HG03439 (cell line): ENCODE measurements around the gene LRRC42.
"Not testable (repeated sequence)": the region's sequence is repeated elsewhere in the genome, so short reads cannot be mapped to it uniquely, and the experiment has no call there.

Experiments used
- ATAC-seq: cut with Tn5 transposase; IDR thresholded peaks from one replicate; pipeline ENCODE4 v1.9.1; 2021; ENCODE audit warnings: mild to moderate bottlenecking, moderate library complexity; ENCODE audit not compliant: unreplicated experiment

Gene LRRC42

GRCh38 chr1:53967409-53968124 is 21.4 kb downstream of the LRRC42 start:
- no peak for ATAC-seq

- ATAC-seq, result no peak
Observed at GRCh38 chr1:53968125-53968513, 22.0 kb downstream of the LRRC42 start.

- not testable (repeated sequence) for ATAC-seq
Observed at GRCh38 chr1:53969323-53969722, 23.2 kb downstream of the LRRC42 start.

DNA sequence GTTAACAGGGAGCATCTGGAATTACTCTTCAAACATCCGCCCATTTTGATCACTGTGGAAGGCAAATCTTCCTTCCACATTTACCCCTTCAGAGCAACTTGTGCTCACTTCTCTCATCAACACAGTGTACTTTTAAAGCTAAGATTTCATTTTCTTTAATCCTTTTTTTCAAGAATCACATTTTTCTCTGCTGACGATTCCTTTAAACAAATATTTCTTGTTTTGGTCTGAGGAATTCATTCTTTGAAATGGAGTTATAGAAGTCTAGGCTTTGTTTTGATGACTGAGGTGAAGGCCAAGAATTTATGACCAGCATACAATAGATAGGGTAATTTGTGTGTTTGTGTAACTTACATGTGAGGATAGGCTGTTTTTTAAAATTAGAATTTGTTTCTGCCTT is 25.6 kb downstream of the LRRC42 start:
- ATAC-seq, result no peak

GRCh38 chr1:53975861-53976260 is 29.7 kb downstream of the LRRC42 start:
- no peak for ATAC-seq

- no peak for ATAC-seq
Observed at GRCh38 chr1:53979712-53980450, 33.7 kb downstream of the LRRC42 start.

GRCh38 chr1:53981220-53981619 is 35.1 kb downstream of the LRRC42 start:
- ATAC-seq, result no peak

DNA sequence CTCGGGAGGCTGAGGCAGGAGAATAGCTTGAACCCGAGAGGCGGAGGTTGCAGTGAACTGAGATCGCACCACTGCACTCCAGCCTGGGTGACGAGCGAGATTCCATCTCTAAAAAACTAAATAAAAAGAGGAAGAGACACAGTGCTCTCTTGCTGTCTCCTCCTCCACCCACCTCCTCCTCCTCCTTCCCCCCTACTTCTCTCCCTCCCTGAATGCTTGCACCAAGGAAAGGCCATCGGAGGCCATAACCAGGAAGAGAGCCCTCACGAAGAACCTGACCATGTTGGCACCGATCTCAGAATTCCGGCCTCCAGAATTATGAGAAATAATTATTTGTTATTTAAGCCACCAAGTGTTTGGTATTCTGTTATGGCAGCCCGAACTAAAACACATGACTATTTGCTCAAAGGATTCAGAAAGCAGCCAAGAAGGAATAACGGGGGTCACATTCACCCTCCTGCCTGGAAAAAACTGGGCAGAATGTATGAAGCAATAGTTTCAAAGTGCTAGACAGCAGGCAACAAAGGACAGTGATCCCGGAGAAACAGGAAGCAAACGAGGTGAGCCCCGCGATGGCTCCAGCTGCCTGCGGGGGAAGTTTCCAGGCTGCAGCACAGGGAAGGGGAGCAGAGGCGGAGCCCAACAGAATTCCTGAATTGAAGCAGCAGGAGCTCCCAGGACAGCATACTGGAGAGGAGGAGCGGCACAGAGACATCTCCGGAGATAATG is 36.0 kb downstream of the LRRC42 start:
- ATAC-seq, result no peak

DNA sequence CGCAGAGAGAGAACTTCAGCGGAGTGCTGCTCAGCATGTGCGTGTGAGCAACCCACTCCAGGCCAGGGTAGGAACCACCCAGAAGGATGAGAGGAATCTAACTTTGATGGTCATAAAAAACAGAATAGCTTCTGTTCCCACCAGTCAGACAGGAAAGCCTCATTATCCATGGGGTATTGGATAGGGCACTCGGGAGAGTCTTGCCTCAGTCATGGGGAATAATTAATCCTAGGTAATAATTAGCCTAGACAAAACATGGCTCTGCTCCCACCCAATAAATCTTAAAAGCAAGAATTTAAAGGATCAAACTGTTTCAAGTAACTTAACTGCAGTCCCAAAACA is 36.6 kb downstream of the LRRC42 start:
- no peak for ATAC-seq

GRCh38 chr1:53984726-53985125 is 38.6 kb downstream of the LRRC42 start:
- ATAC-seq, result no peak

DNA sequence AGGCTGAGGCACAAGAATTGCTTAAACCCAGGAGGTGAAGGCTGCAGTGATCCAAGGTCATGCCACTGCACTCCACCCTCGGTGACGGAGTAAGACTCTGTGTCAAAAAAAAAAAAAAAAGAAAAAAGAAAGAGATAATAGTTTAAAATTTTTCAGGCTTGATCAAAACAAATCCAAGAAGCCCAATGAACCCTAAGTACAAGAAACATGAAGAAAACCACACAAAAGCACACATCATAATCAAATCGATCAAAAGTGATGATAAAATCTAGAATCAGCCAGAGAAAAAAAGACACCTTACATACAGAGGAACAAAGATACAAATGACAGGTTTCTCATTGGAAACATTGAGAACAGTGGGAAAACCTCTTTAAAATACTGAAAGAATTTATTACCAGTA is 40.3 kb downstream of the LRRC42 start:
- no peak for ATAC-seq

- no peak for ATAC-seq
Observed at GRCh38 chr1:53987880-53988279, 41.7 kb downstream of the LRRC42 start.

DNA sequence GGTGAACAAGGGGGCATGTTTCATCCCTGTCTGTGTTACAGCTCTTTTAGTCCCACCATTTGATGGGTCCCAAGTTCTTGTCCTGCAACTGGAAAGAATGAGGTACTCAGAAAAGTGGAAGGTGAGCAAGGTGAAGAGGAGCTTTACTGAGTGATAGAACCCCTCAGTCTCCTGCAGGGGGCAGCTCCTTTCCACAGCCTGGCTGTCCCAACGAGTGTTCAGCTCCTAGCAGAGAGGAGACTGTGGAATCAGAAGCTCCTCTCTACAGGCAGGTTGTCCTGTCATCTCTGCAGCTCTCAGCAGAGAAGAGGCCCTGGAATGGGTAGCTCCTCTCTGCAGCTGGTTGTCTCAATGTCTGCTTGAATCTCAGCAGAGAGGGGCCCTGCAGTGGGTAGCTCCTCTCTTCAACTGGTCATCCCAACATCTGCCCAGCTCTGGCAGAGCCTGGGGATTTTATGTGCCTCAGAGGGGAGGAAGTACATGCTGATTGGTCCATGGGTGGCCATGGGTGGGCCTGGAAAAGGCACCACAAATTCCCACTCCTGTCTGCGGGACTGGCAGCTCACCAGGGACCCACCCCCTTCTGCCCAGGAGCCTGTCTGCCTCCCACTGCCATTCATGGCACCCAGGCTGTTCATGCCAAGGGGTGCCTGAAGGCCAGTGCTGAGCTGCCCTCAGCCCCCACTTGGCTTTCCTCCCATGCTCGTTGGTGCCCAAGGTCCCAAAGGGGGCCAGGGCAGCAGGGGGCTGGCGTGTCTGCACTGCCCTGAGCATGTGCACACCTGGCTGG is 46.1 kb downstream of the LRRC42 start:
- no peak for ATAC-seq

DNA sequence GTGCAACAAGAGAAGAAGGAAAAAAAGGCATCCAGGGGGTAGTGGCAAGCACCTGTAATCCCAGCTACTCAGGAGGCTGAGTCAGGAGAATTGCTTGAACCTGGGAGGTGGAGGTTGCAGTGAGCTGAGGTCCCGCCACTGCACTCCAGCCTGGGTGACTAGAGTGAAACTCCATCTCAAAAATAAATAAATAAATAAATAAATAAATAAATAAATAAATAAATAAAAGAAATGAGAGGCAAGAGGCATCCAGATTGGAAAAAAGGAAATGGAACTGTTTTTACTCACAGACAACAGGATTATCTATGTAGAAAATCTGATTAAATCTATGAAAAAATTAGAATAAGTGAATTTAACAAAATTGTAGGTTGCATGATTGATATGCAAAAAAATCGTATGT is 48.4 kb downstream of the LRRC42 start:
- ATAC-seq, result not testable (repeated sequence)

GRCh38 chr1:53995683-53996082 is 49.5 kb downstream of the LRRC42 start:
- ATAC-seq, result no peak

- no peak for ATAC-seq
Observed at GRCh38 chr1:53998223-53998622, 52.1 kb downstream of the LRRC42 start.

- no peak for ATAC-seq
Observed at GRCh38 chr1:53999920-54000319, 53.8 kb downstream of the LRRC42 start.

DNA sequence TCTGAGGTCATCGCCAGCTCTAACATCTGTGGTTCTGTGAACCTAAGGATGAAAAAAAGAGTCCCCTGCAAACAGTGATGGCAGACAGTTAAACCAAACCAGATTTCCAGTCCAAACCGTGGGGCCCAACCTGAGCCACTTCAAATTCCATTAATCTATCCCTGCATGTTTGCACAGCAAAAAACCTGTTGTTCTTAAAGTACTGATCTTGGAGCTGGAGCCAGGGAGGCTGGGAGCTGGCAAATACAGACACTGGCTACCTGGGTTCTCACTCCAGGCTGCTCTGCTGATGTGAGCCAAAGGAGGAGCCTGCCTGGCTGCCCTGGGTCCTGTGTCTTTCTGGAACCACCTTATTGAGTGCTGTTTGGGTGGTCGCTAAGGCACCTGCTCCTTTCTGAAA is 55.4 kb downstream of the LRRC42 start:
- no peak for ATAC-seq

- ATAC-seq, result no peak
Observed at GRCh38 chr1:54002544-54003248, 56.5 kb downstream of the LRRC42 start.

GRCh38 chr1:54003249-54003646 is 57.1 kb downstream of the LRRC42 start:
- ATAC-seq, result no peak
